AG09309 (cell line): Measurements from ENCODE around the gene TAOK3.
"Not testable (repeated sequence)": the region's sequence is repeated elsewhere in the genome, so short reads cannot be mapped to it uniquely, and the experiment has no call there.

Source experiments
- DNase-seq: peaks from one replicate; pipeline ENCODE4 v3.0.0-alpha.2; 2010; ENCODE audit warnings: low read depth
- H3K4me3 ChIP-seq: 2 replicates; pipeline ENCODE4 v1.5.1; 2011; ENCODE audit warnings: mild to moderate bottlenecking, low read depth, low read length, moderate library complexity; ENCODE audit not compliant: control insufficient read depth
- CTCF ChIP-seq: IDR thresholded peaks from 2 replicates; pipeline ENCODE4 v1.5.1; 2011; ENCODE audit warnings: mild to moderate bottlenecking, low read depth, low read length, inconsistent platforms; ENCODE audit not compliant: insufficient read depth, control insufficient read depth; ENCODE audit errors: missing control alignments

TAOK3 gene

GRCh38 chr12:118372541-118373495, at the start of gene TAOK3:
Gene TAOK3 (minus strand): TSS chr12:118372907. CDS start chr12:118255567, 117,340 bp downstream.
- no peak for TF ChIP-seq CTCF
- DNase-seq = peak; percentile 96
- peak within 1 kb of the TSS; percentile 98 for H3K4me3 ChIP-seq

GRCh38 chr12:118420673-118421072, 48.0 kb upstream of the TAOK3 start:
- DNase-seq = no peak
- H3K4me3 ChIP-seq = no peak overlapping the region
- TF ChIP-seq CTCF = no peak

GRCh38 chr12:118418385-118419057, 45.8 kb upstream of the TAOK3 start:
- no peak overlapping the region for H3K4me3 ChIP-seq
- TF ChIP-seq CTCF = no peak
- DNase-seq = no peak

- no peak for DNase-seq
- H3K4me3 ChIP-seq = no peak overlapping the region
- TF ChIP-seq CTCF = no peak
These were observed 45.2 kb upstream of the TAOK3 start for GRCh38 chr12:118417942-118418341.

- DNase-seq = no peak
- H3K4me3 ChIP-seq = no peak overlapping the region
- no peak for TF ChIP-seq CTCF
These were observed 37.1 kb upstream of the TAOK3 start for GRCh38 chr12:118409834-118410233.

GRCh38 chr12:118408241-118408640, 35.5 kb upstream of the TAOK3 start:
- H3K4me3 ChIP-seq, DNase-seq: not testable (repeated sequence)
